HG03342 (cell line): ENCODE data around the gene PROSER2.
"Not testable (repeated sequence)": the region's sequence is repeated elsewhere in the genome, so short reads cannot be mapped to it uniquely, and the experiment has no call there.

Experiments used
- ATAC-seq: cut with Tn5 transposase; IDR thresholded peaks from one replicate; pipeline ENCODE4 v1.9.1; 2021; ENCODE audit warnings: mild to moderate bottlenecking, moderate library complexity; ENCODE audit not compliant: unreplicated experiment

PROSER2 gene

DNA sequence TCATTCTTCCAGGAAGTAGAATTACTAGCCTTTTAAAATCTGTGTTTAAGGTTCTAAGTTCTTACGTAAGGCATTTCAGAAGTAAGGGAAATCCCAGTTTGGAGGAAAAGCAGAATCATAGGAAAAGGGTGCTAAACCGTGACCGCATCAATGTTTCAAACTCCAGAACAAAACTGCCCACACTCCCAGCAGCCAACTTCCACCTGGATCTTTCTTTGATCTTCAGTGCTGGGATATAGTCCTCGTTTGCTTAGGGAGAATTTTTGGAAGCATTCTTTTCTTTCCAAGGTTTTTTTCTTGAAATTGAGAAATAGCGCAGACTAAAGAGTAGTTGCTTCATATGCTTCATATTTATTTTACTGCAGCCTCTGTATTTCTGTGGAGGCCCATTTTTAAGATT, 8.9 kb downstream of the PROSER2 start:
- no peak for ATAC-seq

DNA sequence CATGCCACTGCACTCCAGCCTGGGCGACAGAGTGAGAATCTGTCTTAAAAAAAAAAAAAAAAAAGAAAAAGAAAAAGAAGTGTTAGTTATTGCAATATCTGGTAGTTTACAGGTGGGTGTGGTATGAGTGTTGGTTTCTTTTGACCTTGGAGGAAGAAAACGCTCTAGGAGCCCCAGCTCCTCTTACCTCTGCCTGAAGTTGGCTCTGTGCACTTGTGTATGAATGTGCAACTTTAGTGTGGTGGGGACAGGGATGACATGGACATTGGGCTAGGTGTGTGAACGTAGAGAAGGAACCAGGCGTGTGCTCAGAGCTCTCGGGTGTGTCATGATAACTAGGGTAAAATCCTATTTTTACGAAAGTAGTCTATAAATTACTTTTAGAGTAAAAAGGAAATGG, 11.9 kb downstream of the PROSER2 start:
- ATAC-seq: no peak

DNA sequence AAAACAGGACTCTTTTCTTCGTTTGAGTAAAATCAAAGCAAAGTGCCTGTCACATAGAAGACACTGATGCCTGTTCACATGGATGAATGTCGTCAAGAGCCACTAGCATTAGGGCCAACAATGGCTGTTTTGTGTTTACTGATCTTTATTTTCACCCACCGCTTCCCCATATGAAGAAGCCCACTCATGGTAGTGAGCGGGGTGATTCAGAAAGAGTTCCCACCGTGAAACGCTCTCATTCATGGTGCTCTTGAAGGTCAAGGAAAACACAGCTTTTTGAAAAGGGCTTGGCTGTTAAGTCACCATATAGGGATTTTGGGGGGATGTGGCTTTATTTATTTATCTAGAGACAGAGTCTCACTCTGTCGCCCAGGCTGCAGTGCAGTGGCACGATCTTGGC, 12.5 kb downstream of the PROSER2 start:
- ATAC-seq: no peak

- ATAC-seq: no peak
Measured at GRCh38 chr10:11837372-11838161, 14.4 kb downstream of the PROSER2 start.

- no peak for ATAC-seq
Measured at GRCh38 chr10:11838298-11838852, 15.2 kb downstream of the PROSER2 start.

- ATAC-seq: no peak
Measured at GRCh38 chr10:11841375-11841774, 18.2 kb downstream of the PROSER2 start.

- no peak for ATAC-seq
Measured at GRCh38 chr10:11842411-11842810, 19.3 kb downstream of the PROSER2 start.

- no peak for ATAC-seq
Measured at GRCh38 chr10:11845113-11845512, 22.0 kb downstream of the PROSER2 start.

- no peak for ATAC-seq
Measured at GRCh38 chr10:11846542-11846941, 23.4 kb downstream of the PROSER2 start.

DNA sequence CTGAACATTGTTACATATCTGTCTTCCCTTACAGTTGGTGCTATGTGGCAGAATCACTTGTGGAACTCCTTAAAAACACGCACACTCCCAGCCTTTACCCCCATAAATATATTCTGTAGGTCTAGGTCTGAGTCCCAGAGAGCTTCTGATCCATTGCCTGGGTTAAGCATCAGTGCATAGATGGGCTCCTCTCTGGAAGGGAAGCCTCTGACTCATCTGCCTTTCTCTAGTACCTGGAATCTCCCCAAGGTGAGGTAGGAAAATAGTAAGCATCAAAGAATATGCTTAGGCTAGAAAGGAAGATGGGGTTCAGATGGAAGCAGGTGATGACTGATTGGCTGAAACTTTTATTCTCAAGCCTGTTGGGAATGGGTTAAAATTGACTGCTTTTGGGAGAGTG, 26.1 kb downstream of the PROSER2 start:
- no peak for ATAC-seq

DNA sequence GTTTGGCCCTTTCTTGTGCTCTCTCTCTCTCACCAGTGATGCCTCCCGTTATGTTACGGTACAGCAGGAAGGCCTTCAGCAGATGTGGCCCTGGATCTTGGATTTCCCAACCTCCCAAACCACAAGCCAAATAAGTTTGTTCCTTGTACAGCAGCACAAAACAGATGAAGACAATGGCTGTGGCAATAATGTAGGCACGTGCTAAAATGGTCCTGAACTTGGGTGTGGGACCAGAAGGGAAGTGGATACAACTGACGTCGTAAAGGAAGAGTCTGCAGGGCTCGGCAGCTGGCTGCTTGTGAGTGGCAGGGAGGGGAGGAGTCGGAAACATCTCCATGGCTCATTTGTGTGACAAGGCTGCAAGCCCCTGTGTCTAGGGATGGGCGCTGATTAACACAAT, 26.8 kb downstream of the PROSER2 start:
- ATAC-seq: no peak

DNA sequence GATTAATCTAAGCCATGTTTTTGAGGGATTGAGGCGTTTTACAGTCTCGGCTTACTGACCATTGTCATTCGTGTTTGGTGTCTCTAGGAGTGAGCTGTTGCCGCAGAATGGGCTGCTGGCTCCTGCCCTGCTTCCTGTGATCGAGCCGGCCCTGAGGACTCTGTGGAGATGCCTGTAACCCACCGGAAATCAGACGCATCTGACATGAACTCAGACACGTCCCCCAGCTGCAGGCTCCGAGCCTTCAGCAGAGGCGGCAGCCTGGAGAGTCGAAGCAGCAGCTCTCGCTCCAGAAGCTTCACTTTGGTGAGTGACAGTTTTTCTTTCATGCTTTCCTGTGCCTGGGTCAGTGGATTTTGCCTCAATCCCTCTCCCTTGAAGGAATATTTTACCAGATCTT, 28.8 kb downstream of the PROSER2 start:
- no peak for ATAC-seq

GRCh38 chr10:11852637-11853036, 29.5 kb downstream of the PROSER2 start:
- ATAC-seq: not testable (repeated sequence)

GRCh38 chr10:11853468-11853867, 30.3 kb downstream of the PROSER2 start:
- ATAC-seq: no peak

DNA sequence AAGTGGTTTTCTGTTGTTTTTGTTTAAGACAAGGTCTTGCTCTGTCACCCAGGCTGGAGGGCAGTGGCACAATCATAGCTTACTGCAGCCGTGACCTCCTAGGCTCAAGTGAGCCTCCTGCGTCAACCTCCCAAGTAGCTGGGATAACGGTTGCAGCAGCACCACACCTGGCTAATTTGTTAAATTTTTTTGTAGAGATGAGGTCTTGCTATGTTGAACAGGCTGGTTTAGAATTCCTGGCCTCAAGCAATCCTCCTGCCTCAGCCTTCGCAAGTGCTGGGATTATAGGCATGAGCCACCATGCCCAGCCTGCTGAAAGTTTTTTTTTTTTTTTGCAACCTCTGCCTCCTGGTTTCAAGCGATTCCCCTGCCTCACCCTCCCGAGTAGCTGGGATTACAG, 31.1 kb downstream of the PROSER2 start:
- ATAC-seq: no peak

DNA sequence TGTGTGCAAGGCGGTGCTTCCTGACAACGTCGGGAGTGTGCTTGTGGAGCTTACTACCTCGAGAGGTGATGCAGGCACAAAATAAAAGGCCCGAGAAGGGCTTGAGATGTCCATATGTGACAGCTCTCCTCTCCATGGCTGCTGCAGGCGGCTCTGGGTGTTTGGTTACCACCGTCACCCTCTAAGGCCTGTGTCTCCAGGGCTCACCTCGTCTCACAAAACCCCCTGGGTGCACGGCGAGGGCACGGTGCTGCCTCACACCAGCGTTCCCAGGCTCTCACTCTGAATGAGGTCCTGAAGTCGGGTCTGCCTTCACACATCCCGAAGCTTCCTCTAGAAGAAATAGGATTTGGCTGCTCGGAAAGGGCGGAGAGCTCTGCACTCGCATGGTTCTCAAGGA, 32.9 kb downstream of the PROSER2 start:
- ATAC-seq: no peak

DNA sequence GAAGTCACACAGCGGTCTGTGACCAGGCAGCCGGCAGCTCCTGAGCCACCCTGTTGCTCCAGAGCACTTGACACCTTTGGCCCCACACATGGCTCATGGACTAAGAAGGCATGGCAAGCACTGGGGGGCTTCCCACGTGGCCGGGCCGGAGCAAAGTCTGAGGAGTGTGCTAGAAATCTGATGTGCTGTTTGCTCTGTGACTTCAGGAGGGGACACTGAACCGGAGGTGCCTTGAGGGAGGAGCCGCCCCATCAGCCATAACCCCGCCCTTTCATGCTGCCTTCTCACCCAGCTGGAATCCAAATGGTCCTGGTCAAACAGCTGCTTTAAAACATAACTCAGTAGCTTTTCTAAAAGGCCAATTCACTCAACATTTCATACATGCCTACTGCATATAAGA, 33.5 kb downstream of the PROSER2 start:
- no peak for ATAC-seq

DNA sequence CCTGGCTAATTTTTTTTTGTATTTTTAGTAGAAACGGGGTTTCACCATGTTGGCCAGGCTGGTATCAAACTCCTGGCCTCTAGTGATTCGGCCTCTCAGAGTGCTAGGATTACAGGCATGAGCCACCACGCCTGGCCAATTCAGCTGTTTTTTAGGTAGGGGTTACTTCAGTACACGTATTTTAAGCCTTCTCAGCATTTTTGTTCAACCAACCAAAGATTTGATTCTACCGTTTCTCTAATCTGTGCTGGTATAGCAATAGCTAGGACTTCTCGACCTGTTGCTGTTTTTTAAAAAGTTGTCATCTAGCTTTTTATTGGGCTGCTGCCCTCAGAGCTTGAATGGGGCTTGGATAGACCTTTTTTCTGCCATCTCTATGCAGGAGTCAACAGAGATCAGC, 34.9 kb downstream of the PROSER2 start:
- no peak for ATAC-seq

GRCh38 chr10:11861341-11861740, 38.2 kb downstream of the PROSER2 start:
- no peak for ATAC-seq

DNA sequence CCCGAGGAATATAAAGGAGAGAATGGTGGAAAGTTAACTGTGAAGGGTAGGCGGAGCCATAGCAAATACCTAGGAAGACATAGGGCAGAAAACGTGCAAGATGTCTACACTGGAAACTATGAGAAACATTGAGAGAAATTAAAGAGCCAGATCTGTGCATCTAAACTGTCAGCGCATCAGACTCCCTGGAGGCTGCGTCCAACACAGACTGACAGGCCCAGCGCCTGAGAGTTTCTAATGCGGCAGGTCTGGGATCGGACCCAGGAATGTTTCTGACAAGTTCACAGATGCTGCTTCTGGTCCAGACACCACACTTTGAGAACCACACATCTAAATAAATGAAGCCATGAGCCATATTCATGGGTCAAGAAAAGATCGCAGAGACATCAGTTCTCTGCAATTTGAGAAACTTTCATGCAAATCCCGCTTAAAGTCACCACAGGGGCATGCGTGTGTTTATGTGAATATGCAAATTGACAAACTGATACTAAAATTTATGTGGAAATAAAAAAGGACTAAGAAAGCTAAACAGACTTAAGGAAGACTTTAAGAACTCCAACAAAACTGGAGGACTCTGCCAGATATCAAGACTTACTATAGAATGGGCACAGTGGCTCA, 38.8 kb downstream of the PROSER2 start:
- ATAC-seq: no peak

GRCh38 chr10:11863353-11864109, 40.4 kb downstream of the PROSER2 start:
- peak; percentile 97 for ATAC-seq

- no peak for ATAC-seq
Measured at GRCh38 chr10:11864727-11865126, 41.6 kb downstream of the PROSER2 start.
